Stimulated activated CD4-positive, alpha-beta T cell treated with anti-CD3 and anti-CD28 coated beads, Interleukin-15, amount 100 ng/mL, for 24 hours (primary cell): Measurements from ENCODE around the gene TBCK.
"Not testable (repeated sequence)": the region's sequence is repeated elsewhere in the genome, so short reads cannot be mapped to it uniquely, and the experiment has no call there.

Experiments
- DNase-seq: peaks from one replicate; pipeline ENCODE4 v3.0.0-alpha.2; 2020

The TBCK gene

DNA sequence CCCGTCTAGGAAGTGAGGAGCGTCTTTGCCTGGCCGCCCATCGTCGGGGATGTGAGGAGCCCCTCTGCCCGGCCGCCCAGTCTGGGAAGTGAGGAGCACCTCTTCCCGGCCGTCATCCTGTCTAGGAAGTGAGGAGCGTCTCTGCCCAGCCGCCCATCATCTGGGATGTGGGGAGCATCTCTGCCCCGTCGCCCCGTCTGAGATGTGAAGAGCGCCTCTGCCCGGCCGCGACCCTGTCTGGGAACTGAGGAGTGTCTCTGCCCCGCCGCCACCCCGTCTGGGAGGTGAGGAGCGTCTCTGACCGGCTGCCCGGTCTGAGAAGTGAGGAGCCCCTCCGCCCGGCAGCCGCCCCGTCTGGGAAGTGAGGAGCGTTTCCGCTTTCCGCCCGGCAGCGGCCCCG lies 5.2 kb upstream of the TBCK start:
- not testable (repeated sequence) for DNase-seq

DNA sequence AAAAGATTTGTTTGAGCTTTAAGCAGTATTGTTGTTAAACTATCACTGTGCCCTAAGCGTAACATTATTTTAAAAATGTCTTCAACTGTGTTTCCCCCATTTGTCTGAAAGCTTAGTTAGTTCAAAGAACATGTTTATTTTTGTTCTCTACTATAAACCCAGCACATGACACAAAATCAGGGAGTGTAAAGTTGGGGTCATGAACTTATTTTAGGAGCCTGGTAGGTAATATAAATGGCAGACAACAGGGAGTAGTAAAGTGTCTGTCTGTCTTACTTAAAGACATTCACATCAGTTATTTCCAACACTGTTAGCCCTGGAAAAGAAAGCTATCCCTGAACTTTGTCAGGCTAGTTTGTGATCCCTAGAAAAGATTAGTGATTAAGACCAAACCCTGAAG lies 4.2 kb upstream of the TBCK start:
- no peak for DNase-seq

GRCh38 chr4:106318511-106318910 lies 2.5 kb upstream of the TBCK start:
- no peak for DNase-seq

- no peak for DNase-seq
Observed at GRCh38 chr4:106317815-106318214, 1.8 kb upstream of the TBCK start.

- DNase-seq = no peak
Observed at GRCh38 chr4:106316773-106317409, 882 bp upstream of the TBCK start.

GRCh38 chr4:106315476-106315967 lies 487 bp downstream of the TBCK start:
- DNase-seq = peak; percentile 48

GRCh38 chr4:106314960-106315359 lies 1.0 kb downstream of the TBCK start:
- DNase-seq = no peak

DNA sequence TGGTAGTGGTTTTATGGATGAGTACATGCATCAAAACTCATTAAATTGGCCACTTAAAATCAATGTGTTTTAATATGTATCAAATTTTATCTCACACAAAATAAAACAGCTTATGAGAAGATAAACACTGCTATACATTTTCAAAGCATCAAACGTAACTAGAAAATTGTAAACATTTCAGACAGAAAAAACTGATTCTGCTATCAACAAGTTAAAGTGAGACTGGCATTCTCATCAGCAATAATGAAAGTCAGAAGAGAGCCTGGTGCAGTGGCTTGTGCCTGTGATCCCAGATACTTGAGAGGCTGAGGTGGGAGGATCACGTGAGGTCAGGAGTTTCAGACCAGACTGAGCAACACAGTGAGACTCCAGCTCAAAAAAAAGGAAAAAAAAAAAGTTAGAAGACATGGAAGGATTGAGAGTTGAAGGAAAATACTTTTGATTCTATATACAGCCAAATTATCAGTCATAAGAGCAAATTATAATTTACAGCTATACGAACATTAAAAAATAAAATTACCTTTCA lies 2.9 kb downstream of the TBCK start:
- DNase-seq = no peak

DNA sequence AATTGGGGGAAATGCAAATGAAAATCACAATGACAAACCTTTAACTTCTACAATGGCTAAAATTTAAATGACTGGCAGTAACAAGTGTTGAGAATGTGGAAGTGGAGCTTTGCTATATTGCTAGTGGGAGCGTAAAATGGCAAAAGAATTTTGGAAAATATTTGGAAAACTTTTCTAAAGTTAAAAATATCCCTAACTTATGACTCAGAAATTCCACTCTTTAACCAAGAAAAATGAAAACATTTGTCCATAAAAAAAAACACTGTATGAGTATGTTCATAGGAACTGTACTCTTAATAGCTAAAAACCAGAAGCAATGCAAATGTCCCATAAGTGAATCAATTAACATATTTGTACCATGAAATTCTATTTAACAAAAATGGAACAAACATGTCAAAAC lies 3.6 kb downstream of the TBCK start:
- DNase-seq = no peak

- DNase-seq = no peak
Observed at GRCh38 chr4:106306561-106306960, 9.4 kb downstream of the TBCK start.

DNA sequence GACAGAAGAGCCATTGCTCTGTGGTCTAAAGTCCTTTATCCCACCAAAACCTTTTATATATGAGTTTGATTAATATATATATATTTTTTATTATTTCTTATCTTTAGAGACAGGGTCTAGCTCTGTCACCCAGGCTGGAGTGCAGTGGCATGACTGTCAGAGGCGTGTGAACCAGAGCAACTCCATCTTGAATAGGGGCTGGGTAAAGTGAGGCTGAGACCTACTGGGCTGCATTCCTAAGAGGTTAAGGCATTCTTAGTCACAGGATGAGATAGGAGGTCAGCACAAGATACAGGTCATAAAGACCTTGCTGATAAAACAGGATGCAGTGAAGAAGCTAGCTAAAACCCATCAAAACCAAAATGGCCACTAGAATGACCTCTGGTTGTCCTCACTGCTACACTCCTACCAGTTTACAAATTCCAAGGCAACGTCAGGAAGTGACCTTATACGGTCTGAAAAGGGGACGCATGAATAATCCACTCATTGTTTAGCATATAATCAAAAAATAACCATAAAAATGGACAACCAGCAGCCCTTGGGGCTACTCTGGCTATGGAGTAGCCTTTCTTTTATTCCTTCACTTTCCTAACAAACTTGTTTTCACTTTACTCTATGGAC lies 10.5 kb downstream of the TBCK start:
- DNase-seq = no peak

DNA sequence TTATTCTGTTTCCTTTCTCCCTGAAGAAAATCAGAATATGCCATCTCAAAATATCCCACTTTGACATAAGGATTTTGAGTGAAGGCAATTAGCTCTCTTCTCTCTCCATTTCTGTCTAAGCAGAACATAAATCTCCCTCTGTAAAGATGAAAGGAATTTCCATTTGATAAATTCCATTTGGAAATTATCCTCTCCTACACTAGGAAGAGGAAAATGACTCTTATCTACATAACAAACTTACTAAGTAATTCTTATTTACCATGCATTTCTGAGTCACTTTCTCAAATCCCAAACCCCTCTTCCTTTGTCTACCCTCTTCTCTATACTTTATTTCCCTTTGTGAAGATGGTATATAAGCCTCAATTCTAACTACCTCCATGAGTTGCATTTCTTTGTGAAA lies 11.4 kb downstream of the TBCK start:
- no peak for DNase-seq

- DNase-seq = no peak
Observed at GRCh38 chr4:106303548-106304281, 12.3 kb downstream of the TBCK start.

DNA sequence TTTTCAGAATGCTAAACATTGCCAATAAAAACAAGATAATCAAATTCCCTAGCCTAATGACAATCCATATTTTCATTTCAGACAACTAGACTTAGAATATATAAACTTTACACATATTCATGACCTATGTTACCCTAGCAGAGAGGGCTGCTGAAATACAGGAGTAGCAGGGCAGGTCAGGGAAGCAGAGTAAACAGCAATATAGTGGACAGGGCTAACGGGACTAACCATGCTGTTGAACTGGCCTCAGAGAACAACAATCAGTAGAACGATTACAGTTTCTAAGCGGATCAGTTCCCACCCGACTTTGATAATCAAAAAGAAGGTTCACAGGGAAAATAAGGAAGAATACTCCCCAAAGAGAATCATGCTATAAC lies 14.0 kb downstream of the TBCK start:
- no peak for DNase-seq

GRCh38 chr4:106301393-106302061 lies 14.5 kb downstream of the TBCK start:
- no peak for DNase-seq

- no peak for DNase-seq
Observed at GRCh38 chr4:106299977-106300376, 16.0 kb downstream of the TBCK start.

- DNase-seq = no peak
Observed at GRCh38 chr4:106297245-106298035, 18.6 kb downstream of the TBCK start.

GRCh38 chr4:106294062-106294461 lies 21.9 kb downstream of the TBCK start:
- DNase-seq = no peak

GRCh38 chr4:106291678-106292077 lies 24.3 kb downstream of the TBCK start:
- DNase-seq = no peak

DNA sequence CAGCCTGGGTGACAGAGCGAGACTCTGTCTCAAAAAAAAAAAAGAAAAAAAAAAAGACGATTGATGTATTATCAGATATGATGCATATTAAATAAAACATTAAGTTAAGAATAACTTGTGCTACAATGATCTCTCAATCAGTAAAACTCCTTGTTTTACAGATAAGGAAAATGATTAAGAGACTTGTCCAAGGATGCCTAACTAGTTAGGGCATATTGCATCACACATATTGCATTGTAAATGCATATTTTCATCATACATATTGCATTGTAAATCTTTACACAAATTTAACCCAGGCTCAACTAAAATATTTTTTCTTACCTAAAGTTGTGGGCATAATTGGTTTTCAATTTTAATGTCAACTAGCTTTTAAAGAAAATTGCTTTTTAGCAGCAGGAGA lies 26.3 kb downstream of the TBCK start:
- no peak for DNase-seq

GRCh38 chr4:106287353-106287969 lies 28.5 kb downstream of the TBCK start:
- no peak for DNase-seq

DNA sequence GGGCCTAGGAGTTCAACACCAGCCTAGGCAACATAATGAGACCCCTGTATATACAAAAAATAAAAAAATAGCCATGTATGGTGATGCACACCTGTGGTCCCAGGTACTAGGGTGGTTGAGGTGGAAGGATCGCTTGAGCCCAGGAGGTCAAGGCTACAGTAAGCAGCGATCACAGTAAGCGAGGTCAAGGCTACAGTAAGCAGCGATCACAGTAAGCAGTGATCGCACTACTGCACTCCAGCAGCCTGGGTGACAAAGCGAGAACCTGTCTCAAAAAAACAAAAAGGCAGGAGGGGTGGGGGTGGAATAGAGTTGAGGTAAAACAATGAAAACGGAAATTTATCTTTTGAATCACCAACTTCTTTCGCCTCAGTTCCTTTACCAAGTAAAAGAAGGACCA lies 29.4 kb downstream of the TBCK start:
- no peak for DNase-seq
